OCI-M1 (cell line): ENCODE measurements around the gene TRAF3.
A peak's percentile ranks its signal among the peaks of the same experiment; 100 is the strongest.
"Not testable (repeated sequence)": the region's sequence is repeated elsewhere in the genome, so short reads cannot be mapped to it uniquely, and the experiment has no call there.

Experiments used
- DNase-seq: peaks from one replicate; lab custom pipeline; 2025; lab: John Stamatoyannopoulos, UW

TRAF3 gene

DNA sequence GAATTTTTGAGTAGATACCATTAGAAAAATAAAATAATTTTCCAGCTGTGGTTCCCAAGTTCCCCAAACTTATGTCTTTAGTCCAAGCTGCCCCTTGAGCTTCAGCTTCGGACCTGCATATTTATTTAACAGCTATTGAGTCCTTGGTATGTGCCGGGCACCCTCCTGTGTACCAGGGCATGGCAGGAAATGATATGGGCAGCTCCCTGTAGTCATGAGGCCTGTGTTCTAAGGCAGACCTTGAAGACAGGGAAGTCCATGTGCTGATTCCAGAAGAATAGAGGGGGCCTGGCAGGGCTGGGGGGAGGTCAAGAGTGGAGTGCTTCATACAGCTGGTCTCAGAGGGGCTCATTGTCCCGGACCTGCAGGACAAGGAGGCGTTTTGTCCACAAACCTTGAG lies 29.2 kb downstream of the TRAF3 start:
- no peak for DNase-seq

DNA sequence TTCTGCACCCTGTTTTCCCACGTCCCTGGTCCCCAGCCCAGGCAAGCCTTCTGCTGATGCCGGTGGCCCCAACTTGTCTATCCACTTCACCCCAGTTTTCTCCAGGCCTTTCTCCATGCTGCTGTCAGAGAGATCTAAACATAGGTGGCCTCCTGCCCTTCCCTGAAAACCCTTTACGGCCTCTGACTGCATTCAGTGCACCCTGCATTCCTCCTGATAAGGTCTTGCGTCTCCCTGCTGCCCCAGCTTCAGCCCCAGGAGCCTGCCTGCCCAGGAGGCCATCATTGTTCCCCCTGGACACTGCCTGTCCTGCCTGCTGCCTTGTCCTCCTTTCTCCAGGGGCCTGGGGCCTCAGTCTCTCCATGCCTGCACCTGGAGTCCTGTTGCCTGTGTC lies 29.8 kb downstream of the TRAF3 start:
- DNase-seq, result no peak

GRCh38 chr14:102809870-102810269 lies 32.6 kb downstream of the TRAF3 start:
- DNase-seq, result no peak

- DNase-seq, result no peak
Measured at GRCh38 chr14:102810523-102810922, 33.3 kb downstream of the TRAF3 start.

DNA sequence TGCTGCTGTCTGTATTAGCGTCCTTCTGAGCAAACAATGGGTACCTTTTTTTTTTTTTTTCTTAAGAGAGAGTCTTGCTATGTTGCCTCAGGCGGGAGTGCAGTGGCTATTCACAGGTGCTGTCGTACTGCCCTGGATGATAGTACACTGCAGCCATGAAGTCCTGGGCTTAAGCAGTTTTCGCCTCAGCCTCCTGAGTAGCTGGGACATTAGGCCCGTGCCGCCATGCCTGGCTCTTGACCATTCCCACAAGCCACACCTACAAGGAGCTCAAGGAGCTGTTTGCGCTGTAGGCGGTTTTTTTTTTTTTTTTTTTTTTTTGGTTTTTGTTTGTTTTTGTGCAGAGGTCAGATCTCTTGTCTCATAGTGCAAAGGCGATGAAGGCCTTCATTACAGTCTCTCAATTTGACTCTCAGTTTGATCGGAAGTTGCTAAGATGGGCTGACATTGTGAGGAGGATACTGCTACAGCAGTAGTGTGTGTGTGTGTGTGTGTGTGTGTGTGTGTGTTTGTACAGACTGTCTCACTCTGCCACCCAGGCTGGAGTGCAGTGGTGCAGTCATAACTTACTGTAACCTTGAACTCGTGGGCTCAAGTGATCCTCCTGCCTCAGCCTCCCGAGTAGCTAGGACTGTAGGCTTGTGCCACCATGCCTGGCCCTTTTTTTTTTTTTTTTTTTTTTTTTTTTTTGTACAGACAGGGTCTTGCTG lies 34.2 kb downstream of the TRAF3 start:
- DNase-seq, result no peak

DNA sequence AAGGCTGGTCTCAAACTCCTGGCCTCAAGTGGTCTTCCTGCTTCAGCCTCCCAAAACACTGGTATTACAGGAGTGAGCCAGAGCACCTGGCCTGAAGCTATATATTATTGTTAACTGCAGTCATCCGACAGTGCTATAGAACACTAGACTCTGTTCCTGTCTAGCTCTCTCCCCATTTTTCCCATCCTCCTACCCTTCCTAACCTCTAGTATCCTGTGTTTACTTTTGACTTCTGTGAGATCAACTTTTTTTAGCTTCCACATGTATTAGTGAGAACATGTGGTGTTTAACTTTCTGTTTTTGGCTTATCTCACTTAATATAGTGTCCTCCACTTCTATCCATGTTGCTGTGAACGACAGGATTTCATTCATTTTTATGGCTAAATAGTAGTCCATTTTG lies 34.7 kb downstream of the TRAF3 start:
- DNase-seq, result no peak

- no peak for DNase-seq
Measured at GRCh38 chr14:102813691-102814090, 36.4 kb downstream of the TRAF3 start.

DNA sequence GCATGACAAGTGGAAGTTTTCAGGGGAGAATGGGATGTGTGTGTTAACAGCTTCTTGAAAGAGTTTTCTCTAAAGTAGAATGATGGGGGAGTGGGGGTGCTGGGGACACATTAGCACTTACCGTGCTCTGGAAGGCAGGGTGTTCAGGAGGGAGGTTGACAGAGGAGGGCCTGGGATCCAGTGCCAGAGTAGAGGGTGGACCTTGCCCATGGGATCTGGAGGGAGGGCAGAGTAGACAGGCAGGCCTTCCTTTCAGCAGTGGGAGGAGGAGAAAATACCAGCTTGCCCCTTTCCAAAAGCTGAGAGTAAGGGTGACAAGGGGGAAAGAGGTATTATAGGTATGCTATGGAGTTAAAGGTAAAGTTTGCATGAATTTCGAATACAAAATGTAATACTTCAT lies 40.1 kb downstream of the TRAF3 start:
- DNase-seq, result no peak

- peak; percentile 3 for DNase-seq
Measured at GRCh38 chr14:102817942-102818940, 41.0 kb downstream of the TRAF3 start.

DNA sequence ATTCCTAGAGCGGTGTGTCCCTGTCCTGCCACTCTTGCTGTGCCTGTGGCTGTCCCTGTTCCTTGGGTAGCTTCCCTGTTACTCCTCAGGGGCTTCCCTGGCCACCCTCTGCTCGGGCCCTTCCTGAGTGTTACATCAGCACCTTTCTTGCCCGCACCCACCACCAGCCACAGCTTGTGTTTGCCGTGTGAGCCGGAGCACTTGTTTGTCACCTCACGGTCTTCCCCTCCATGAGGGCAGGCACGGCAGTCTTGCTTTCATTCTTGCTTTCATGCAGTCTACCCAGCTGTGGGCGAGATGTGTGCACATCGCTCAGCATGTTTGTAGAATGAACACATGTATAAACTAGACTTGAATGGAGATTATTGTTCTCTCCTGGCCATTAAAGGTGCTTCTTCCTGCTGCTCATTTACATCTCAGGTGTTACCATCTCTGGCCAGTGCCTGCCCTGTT lies 42.0 kb downstream of the TRAF3 start:
- DNase-seq, result no peak

DNA sequence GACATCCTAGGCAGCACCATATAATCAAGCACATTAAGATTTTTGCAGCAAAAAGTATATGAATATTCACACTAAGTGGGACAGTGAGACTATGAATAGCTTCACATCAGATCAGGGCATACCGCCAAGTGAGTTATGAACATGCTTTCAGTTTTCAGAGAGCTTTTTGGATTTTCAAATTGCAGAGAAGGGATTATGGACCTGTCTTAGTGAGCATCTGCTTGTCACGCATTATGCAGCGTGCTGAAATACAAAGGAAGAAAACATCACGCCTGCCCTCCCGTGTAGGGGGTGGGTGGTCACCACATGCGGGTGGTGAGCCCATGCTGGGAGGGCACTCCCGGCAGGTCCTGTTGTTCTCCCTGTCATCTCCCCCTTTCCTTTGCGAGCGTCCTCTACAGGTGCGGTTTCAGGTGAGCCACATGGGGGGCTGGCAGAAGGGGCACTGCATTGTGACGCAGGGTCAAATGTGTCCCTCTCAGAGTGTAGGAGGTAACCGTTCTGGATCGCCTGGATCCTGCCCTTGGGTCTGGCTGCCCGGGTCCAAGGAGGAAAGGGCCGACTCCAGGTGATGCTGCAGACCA lies 42.6 kb downstream of the TRAF3 start:
- no peak for DNase-seq

GRCh38 chr14:102821252-102821651 lies 44.0 kb downstream of the TRAF3 start:
- no peak for DNase-seq

DNA sequence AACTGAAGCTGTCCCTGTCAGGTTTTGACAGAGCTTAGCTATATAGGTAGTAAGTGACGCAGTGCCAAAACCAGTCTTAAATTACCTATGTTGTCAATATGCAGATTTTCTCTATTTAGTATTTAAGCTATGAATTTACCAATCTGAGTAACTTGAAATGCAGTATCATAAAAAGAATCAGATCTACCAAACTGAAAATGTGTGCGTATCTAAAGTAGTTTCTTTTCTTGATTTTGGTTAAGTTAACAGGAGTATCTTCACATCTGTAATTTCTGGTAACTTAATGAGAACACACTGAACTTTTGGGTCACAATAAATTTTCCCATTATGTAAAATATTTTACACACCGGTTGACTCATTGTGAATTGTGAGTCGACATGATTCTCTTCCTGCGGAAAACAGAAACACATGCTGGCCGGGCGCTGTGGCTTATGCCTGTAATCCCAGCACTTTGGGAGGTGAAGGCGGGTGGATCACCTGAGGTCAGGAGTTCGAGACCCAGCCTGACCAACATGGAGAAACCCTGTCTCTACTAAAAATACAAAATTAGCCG lies 45.1 kb downstream of the TRAF3 start:
- no peak for DNase-seq

GRCh38 chr14:102822887-102823286 lies 45.6 kb downstream of the TRAF3 start:
- DNase-seq, result not testable (repeated sequence)

GRCh38 chr14:102823546-102823945 lies 46.3 kb downstream of the TRAF3 start:
- DNase-seq, result no peak

- no peak for DNase-seq
Measured at GRCh38 chr14:102824832-102825231, 47.6 kb downstream of the TRAF3 start.

- DNase-seq, result no peak
Measured at GRCh38 chr14:102825307-102826095, 48.3 kb downstream of the TRAF3 start.

- no peak for DNase-seq
Measured at GRCh38 chr14:102826161-102826560, 48.9 kb downstream of the TRAF3 start.

DNA sequence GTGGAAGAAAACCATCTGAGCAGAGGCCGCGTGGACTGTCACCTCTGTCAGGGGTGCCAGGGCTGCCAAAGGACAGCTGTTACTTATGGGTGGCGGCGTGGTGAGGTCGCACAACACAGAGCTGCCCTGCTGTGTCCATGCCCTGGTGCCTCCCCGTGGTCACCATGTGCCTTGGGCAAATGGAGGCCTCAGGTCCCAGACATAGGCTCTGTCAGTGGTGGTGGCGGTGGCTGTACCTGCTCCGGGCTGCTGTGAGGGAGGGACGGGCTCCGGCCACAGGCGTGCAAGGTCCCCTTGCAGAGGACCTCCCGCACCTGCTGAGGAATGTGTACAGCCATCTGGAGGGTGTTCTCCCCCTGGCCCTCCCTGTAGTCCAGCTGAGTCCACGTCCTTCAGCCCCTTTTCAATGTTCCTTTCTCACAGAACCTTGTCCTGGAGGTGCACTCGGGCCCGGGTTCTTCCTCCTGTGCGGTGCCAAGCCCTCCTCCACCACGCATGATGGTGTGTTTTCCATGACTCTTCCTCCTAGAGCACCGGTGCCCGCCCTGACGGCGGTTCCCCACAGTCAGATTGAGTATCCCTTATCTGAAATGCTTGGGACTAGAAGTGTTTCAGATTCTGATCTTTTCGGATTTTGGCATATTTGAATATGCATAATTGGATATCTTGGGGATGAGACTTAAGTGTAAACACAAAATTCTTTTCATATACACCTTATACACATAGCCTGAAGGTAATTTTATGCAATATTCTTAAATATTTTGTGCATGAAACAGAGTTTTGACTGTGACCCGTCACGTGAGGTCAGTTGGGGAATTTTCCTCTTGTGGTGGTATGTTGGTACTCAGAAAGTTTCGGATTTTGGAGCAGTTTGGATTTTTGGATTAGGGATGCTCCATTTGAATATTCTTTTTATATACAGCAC lies 49.8 kb downstream of the TRAF3 start:
- DNase-seq, result no peak

DNA sequence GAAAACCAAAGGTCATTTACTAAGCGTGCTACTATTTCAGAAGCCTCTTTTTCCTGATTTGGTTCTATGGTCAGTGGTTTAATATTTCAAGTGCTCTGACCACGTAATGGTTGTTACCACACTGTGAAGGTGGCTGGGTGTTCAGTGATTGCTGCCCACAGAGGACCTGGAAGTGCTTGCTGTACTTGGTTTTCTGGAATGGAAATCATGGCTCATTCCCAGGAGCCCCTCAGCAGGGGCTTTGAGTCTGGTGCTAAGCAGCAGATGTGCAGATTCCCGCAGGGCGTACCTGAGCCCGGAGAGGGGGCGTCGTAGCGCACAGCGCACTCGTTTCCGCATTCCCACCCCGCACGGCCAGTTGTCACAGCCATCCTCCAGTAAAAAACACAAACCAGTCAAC lies 50.5 kb downstream of the TRAF3 start:
- DNase-seq, result no peak
